Loucy (cell line): ENCODE data around the gene ATAD3B.
"Not testable (repeated sequence)": the region's sequence is repeated elsewhere in the genome, so short reads cannot be mapped to it uniquely, and the experiment has no call there.

Experiments
- H2AFZ ChIP-seq: fragments of 200-600 bp; sonication (generic); 2 replicates; pipeline ENCODE4 v1.6.0; 2016; ENCODE audit warnings: antibody characterized with exemption, mild to moderate bottlenecking, low read length, moderate library complexity
- H3F3A ChIP-seq: fragments of 200-600 bp; 2 replicates; pipeline ENCODE4 v1.6.0; 2016; ENCODE audit warnings: antibody characterized with exemption, low read depth, mild to moderate bottlenecking
- H3K27me3 ChIP-seq: fragments of 200-600 bp; sonication (generic); 2 replicates; pipeline ENCODE4 v1.6.1; 2014; ENCODE audit warnings: low read length, mild to moderate bottlenecking; ENCODE audit not compliant: insufficient read depth, poor library complexity, severe bottlenecking
- H3K36me3 ChIP-seq: fragments of 200-600 bp; sonication (generic); 2 replicates; pipeline ENCODE4 v1.6.1; 2016; ENCODE audit warnings: low read length; ENCODE audit not compliant: insufficient read depth
- H3K4me1 ChIP-seq: fragments of 200-600 bp; sonication (generic); 2 replicates; pipeline ENCODE4 v1.5.1; 2014; ENCODE audit warnings: low read length, mild to moderate bottlenecking; ENCODE audit not compliant: insufficient read depth, poor library complexity, severe bottlenecking
- H3K4me2 ChIP-seq: fragments of 200-600 bp; sonication (generic); 2 replicates; pipeline ENCODE4 v1.6.0; 2014; ENCODE audit warnings: antibody characterized with exemption, low read length, low read depth, mild to moderate bottlenecking; ENCODE audit not compliant: poor library complexity, severe bottlenecking
- H3K4me3 ChIP-seq: fragments of 200-600 bp; sonication (generic); 2 replicates; pipeline ENCODE4 v1.5.1; 2014; ENCODE audit warnings: low read length, mild to moderate bottlenecking, mixed read lengths; ENCODE audit not compliant: poor library complexity, severe bottlenecking
- H3K79me2 ChIP-seq: fragments of 200-600 bp; sonication (generic); 2 replicates; pipeline ENCODE4 v1.6.1; 2014; ENCODE audit warnings: low read length; ENCODE audit not compliant: insufficient read depth
- H3K9ac ChIP-seq: fragments of 200-600 bp; sonication (generic); 2 replicates; pipeline ENCODE4 v1.6.0; 2014; ENCODE audit warnings: mild to moderate bottlenecking, low read depth, low read length, moderate library complexity; ENCODE audit not compliant: poor library complexity, severe bottlenecking
- H3K9me2 ChIP-seq: fragments of 200-600 bp; sonication (generic); replicated peaks from 2 replicates; pipeline ENCODE4 v1.6.1; 2016; ENCODE audit warnings: low read depth, low read length, mixed read lengths
- H3K9me3 ChIP-seq: fragments of 200-600 bp; sonication (generic); 2 replicates; pipeline ENCODE4 v1.6.1; 2014; ENCODE audit warnings: mild to moderate bottlenecking, antibody characterized with exemption, low read length, low read depth; ENCODE audit not compliant: insufficient read depth
- H4K20me1 ChIP-seq: fragments of 200-600 bp; sonication (generic); 2 replicates; pipeline ENCODE4 v1.6.0; 2014; ENCODE audit warnings: antibody characterized with exemption, low read length, mild to moderate bottlenecking; ENCODE audit not compliant: insufficient read depth, poor library complexity, severe bottlenecking
- CTCF ChIP-seq: fragments of 200-600 bp; sonication (generic); conservative IDR thresholded peaks from 2 replicates; pipeline ENCODE4 v1.5.1; 2014; ENCODE audit warnings: mild to moderate bottlenecking, antibody characterized with exemption, low read length
- EZH2phosphoT487 ChIP-seq: fragments of 200-600 bp; IDR thresholded peaks from 2 replicates; pipeline ENCODE4 v1.6.1; 2018; ENCODE audit warnings: antibody characterized with exemption, mild to moderate bottlenecking, moderate library complexity, borderline replicate concordance

The ATAD3B gene

DNA sequence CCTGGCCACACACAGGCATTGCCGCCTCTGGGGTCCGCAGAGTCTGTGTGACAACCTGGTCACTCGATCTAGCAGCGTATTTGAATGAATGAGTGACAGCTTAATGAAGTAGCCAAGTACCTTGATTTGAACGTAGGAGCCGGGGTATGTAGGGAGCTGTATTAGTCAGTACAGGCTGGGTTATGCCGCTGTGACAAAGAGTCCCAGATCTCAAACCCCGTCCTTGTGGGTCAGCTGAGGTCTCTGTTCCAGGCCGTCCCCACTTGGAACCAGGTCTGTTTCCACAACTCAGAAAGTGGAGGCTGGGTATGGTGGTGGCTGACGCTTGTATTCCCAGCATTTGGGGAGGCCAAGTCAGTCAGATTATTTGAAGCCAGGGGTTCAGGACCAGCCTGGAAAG is 20.0 kb downstream of the ATAD3B start:
- no peaks in the 10 kb centered on the region for H3K9me2 ChIP-seq
- no peak overlapping the region for H3K4me3 ChIP-seq
- no peak overlapping the region for H3K4me2 ChIP-seq
- no peaks in the 10 kb centered on the region for H3K4me1 ChIP-seq
- H2AFZ ChIP-seq, result no peak overlapping the region
- no peaks in the 10 kb centered on the region for H3K79me2 ChIP-seq
- H4K20me1 ChIP-seq, result no peaks in the 10 kb centered on the region
- no peak overlapping the region for H3K9ac ChIP-seq
- no peaks in the 10 kb centered on the region for H3K27me3 ChIP-seq
- no peaks in the 10 kb centered on the region for H3K9me3 ChIP-seq
- H3F3A ChIP-seq, result no peaks in the 10 kb centered on the region
- H3K36me3 ChIP-seq, result peaks cover 6% of the 10 kb centered on the region; the same call in 1 of the 2 replicates
- TF ChIP-seq EZH2phosphoT487, result no peak
- TF ChIP-seq CTCF, result no peak

DNA sequence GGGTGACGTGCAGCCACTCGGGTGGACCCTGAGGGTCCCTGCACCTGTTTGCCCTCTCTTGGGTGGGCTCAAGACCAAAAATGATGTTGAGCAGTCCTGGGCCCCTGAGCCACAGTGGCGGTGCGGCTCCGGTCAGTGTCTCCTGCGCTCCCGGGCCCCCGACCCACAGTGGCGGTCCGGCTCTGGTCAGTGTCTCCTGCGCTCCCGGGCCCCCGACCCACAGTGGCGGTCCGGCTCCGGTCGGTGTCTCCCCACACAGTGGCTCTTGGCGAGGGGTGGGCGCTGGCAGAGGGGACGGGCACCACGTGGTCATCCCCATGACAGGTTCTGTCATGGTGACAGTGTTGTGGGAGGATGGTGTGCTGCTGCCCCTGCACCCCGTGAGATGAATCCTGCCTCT is 22.7 kb downstream of the ATAD3B start:
- not testable (repeated sequence) for H3K9me3 ChIP-seq, H3K79me2 ChIP-seq, H3K27me3 ChIP-seq, H4K20me1 ChIP-seq, H3K4me1 ChIP-seq, H3K9ac ChIP-seq, H2AFZ ChIP-seq, H3K36me3 ChIP-seq, H3K9me2 ChIP-seq, H3K4me3 ChIP-seq, H3K4me2 ChIP-seq, H3F3A ChIP-seq

GRCh38 chr1:1495461-1495975 is 24.0 kb downstream of the ATAD3B start:
- H3K79me2 ChIP-seq, H2AFZ ChIP-seq, H3K4me2 ChIP-seq, H3K27me3 ChIP-seq, H3K9ac ChIP-seq, H3K36me3 ChIP-seq, H3K4me3 ChIP-seq, H3K9me3 ChIP-seq, H3F3A ChIP-seq, H3K4me1 ChIP-seq, H4K20me1 ChIP-seq, H3K9me2 ChIP-seq: not testable (repeated sequence)

GRCh38 chr1:1504777-1505365 is 33.3 kb downstream of the ATAD3B start:
- peak overlapping the region; percentile 66 for H3K4me3 ChIP-seq
- H3K9me2 ChIP-seq, H3K79me2 ChIP-seq, H3K27me3 ChIP-seq, H3K36me3 ChIP-seq, H4K20me1 ChIP-seq, H3K9me3 ChIP-seq, H3K4me1 ChIP-seq, H3F3A ChIP-seq: not testable (repeated sequence)
- H2AFZ ChIP-seq, result peak overlapping the region; percentile 94
- TF ChIP-seq CTCF, result peak; percentile 66
- H3K4me2 ChIP-seq, result peak overlapping the region; percentile 69
- peak overlapping the region; percentile 43 for H3K9ac ChIP-seq

- not testable (repeated sequence) for H3F3A ChIP-seq, H3K27me3 ChIP-seq, H3K4me1 ChIP-seq, H3K9me3 ChIP-seq, H3K9me2 ChIP-seq, H3K79me2 ChIP-seq, H4K20me1 ChIP-seq, H3K36me3 ChIP-seq
- H3K4me3 ChIP-seq, result peak overlapping the region; percentile 66
- H3K9ac ChIP-seq, result peak overlapping the region; percentile 57
- H2AFZ ChIP-seq, result peak overlapping the region; percentile 94
- H3K4me2 ChIP-seq, result peak overlapping the region; percentile 69
These were observed 33.8 kb downstream of the ATAD3B start for GRCh38 chr1:1505366-1505798.

- H3K27me3 ChIP-seq, H3K9me3 ChIP-seq, H3K79me2 ChIP-seq, H3K4me1 ChIP-seq, H3F3A ChIP-seq, H3K36me3 ChIP-seq, H4K20me1 ChIP-seq, H3K9me2 ChIP-seq: not testable (repeated sequence)
- peak overlapping the region; percentile 49; the same call in 1 of the 2 replicates for H2AFZ ChIP-seq
- H3K9ac ChIP-seq, result peak overlapping the region; percentile 57
- H3K4me3 ChIP-seq, result peak overlapping the region; percentile 66
- H3K4me2 ChIP-seq, result peak overlapping the region; percentile 69
These were observed 34.2 kb downstream of the ATAD3B start for GRCh38 chr1:1505801-1506200.
